NCI-H1417 (cell line): ENCODE data around the gene SELENOM.
"Not testable (repeated sequence)": the region's sequence is repeated elsewhere in the genome, so short reads cannot be mapped to it uniquely, and the experiment has no call there.

Experiments used
- DNase-seq, 3 experiments: peaks; one replicate each; lab custom pipeline; 2025; lab: John Stamatoyannopoulos, UW

Gene SELENOM

DNA sequence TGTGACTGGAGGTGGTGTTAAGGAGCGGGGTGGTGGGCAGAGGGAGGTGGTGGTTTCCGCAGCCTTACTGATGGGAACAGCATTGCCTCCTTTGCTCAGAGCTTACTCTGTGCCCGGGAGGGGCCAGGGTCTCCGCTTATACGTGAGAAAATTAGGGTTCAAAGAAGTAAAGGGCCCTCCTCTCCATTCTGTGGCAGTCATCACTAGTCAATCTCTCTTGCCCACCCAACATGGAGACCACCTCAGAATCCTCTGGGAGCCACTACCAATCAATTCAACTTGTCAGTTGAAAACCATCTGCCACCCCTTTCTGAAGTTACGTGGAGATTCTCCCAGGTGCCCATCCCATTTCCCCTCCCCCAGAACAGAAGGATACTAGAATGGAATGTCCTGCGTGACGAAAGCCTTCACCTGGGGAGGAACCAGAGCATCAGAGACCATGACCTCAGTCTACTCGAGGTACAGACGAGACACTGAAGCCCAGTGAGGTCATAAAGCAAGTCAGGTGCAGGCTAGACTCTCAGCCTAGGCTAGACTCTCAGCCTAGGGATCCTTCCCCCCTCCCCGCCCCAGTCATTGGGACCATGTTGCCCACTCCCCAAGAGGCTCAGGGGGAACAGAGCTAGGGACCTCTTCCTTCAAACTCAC, 2.0 kb downstream of the SELENOM start:
- DNase-seq: no peak

- no peak for DNase-seq
Observed at GRCh38 chr22:31104869-31105268, 2.5 kb downstream of the SELENOM start.

- no peak for DNase-seq
Observed at GRCh38 chr22:31103899-31104694, 3.3 kb downstream of the SELENOM start.

GRCh38 chr22:31103111-31103510, 4.3 kb downstream of the SELENOM start:
- DNase-seq: no peak

GRCh38 chr22:31102441-31103081, 4.8 kb downstream of the SELENOM start:
- DNase-seq: no peak

DNA sequence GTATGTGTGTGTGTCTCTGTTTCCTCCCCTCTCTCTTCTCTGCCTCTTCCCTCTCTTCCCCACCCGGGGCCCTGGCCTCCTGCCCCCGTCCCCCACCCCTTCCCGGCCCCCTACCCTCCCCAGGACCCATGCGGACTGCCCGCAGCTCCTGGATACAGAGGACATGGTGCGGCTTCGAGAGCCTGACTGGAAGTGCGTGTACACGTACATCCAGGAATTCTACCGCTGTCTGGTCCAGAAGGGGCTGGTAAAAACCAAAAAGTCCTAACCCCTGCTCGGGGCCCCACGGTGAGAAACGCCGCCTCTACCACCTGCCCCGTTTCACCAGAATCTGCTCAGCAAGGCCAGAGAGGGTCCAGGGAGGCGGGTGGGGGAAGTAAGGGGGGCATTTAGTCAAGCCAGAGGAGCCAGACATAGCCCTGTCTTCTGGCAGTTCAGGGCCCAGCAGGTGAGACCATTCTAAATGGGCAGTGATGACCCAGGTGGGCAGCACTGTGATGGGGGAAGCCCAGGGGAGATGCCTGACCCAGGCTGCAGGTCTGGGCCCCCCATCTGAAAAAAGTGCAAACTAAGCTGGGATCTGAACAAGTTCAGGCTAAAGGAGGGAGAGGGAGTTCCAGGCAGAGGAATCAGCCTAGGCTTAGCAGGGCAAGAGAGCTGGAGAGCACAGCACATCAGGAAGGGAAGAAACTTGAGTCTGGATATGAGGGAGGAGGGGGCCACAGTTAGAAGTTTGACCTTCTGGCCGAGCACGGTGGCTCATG, 6.4 kb downstream of the SELENOM start:
- DNase-seq: no peak

GRCh38 chr22:31099841-31100761, 7.3 kb downstream of the SELENOM start:
- no peak for DNase-seq

DNA sequence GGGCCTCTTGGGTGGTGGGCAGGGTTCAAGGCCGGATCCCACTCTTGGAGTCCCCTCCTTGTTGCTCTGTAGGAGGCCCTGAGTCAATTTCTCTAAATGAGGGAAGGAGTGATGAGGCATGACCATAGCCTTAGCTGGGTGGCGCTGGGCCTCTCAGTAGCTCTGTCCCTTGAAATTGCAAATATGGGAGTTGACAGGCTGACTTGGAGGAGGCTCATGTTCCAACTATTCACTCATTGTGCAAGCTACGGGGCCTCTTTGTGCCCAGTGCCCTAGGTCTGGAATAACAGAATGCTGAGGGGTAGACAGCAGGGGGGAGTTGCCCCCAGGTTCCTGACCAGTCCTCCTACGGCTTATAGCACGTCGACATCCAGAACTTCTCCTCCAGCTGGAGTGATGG, 8.0 kb downstream of the SELENOM start:
- no peak for DNase-seq

GRCh38 chr22:31098632-31099110, 8.7 kb downstream of the SELENOM start:
- no peak for DNase-seq

GRCh38 chr22:31097941-31098631, 9.3 kb downstream of the SELENOM start:
- no peak for DNase-seq

DNA sequence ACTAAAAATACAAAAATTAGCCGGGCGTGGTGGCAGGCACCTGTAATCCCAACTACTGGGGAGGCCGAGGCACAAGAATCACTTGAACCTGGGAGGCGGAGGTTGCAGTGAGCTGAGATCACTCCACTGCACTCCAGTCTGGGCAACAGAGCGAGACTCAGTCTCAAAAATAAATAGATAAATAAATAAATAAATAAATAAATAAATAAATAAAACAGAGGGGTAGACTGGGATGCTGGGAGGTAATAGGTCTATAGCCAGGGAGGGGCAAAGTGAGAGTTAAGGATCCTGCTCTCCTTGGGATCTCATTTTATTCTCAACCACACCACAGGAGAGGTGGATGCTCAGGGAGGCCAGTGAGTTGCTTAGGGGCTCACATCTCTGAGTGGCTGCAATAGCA, 9.8 kb downstream of the SELENOM start:
- DNase-seq: not testable (repeated sequence)

GRCh38 chr22:31096657-31097279, 10.6 kb downstream of the SELENOM start:
- DNase-seq: no peak

DNA sequence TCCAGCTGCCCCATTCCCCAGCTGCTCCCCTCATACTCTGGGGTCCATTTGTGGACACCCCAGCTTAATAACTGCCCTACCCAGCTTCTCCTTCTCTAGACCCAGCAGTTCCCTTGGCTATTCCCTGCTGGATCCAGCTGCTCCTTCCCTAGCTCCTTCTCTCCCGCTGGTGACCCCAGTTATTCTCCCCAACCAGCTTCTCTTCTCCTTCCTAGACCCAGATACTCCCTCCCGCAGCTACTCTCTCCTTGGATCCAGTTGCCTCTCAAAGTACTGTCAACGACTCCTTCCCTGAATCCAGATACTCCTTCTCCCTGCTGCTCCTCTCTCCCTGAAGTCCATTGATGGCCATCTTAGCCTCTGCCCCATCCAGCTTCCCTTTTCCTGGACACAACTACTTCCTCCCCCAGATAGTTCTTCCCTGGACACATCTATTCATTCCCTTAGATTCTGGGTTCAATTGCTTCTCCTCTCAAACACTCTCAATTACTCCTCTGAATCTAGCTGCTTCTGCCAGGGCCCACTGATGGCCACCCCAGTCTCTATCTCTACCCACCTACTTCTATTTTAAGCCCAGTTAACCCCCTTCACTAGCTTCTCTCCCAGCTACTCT, 11.6 kb downstream of the SELENOM start:
- DNase-seq: no peak

DNA sequence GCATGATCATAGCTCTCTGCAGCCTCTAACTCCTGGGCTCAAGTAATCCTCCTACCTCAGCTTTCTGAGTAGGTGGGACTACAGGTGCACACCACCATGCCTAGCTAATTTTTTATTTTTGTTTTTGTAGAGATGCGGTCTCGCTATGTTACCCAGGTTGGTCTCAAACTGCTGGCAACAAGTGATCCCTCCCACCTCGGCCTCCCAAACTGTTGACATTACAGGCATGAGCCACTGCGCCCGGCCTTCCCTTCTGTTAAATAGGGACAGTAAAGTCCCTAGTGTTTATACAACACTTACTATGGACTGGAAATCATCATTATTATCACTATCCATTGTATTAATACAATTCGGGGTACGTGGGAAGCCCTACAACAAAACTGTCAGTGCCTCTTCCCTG, 12.6 kb downstream of the SELENOM start:
- DNase-seq: no peak

GRCh38 chr22:31094021-31094551, 13.3 kb downstream of the SELENOM start:
- DNase-seq: no peak

GRCh38 chr22:31093086-31093850, 14.1 kb downstream of the SELENOM start:
- no peak for DNase-seq

DNA sequence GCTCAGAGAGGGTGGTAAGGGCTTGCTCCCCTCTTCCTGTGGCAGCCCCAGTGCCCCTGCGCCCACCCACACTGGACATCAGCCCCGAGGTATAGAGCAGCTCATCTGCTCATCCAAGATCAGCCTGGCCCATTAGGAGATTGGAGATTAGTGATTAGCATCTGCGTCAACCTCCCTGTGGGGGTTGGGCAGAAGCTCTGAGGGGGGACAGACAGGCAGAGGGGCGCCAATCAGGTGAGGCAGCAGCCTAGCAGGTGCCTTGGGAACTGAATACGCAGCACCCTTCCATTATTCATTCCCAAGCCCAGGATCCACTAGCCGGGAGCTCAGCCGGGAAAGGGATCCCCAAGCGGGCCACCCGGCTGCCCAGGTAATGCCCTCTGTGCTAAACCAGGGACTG, 15.2 kb downstream of the SELENOM start:
- no peak for DNase-seq
